HEK293 (cell line): ENCODE results near the gene PMEL.

ENCODE experiments used
- FEZF1 ChIP-seq: fragments of 450-650 bp; formaldehyde crosslinking; IDR thresholded peaks from 2 replicates; pipeline ENCODE4 v1.5.1; 2016; ENCODE audit warnings: missing biosample characterization, missing genetic modification characterization
- GLIS1 ChIP-seq: fragments of 450-650 bp; formaldehyde crosslinking; IDR thresholded peaks from 2 replicates; pipeline ENCODE4 v1.5.1; 2016; ENCODE audit warnings: missing biosample characterization, missing genetic modification characterization
- MEIS1 ChIP-seq: sonication (generic); formaldehyde crosslinking; IDR thresholded peaks from 2 replicates; pipeline ENCODE4 v1.8.1; 2022; ENCODE audit warnings: missing genetic modification reagents, mild to moderate bottlenecking, borderline replicate concordance
- PBX3 ChIP-seq: sonication (generic); formaldehyde crosslinking; IDR thresholded peaks from 2 replicates; pipeline ENCODE4 v1.8.1; 2022; ENCODE audit warnings: mild to moderate bottlenecking, moderate library complexity, missing genetic modification reagents
- PRDM6 ChIP-seq: fragments of 450-650 bp; formaldehyde crosslinking; IDR thresholded peaks from 2 replicates; pipeline ENCODE4 v1.5.1; 2017; ENCODE audit warnings: missing biosample characterization, missing genetic modification characterization
- SP3 ChIP-seq: fragments of 450-650 bp; formaldehyde crosslinking; IDR thresholded peaks from 2 replicates; pipeline ENCODE4 v1.5.1; 2016; ENCODE audit warnings: missing biosample characterization, missing genetic modification characterization
- TCF7L2 ChIP-seq: IDR thresholded peaks from 2 replicates; pipeline ENCODE4 v1.6.1; 2011; ENCODE audit warnings: low read depth, mild to moderate bottlenecking, inconsistent platforms, low read length, moderate library complexity, borderline replicate concordance
- WT1 ChIP-seq: fragments of 450-650 bp; formaldehyde crosslinking; IDR thresholded peaks from 2 replicates; pipeline ENCODE4 v1.5.1; 2016; ENCODE audit warnings: missing biosample characterization, missing genetic modification characterization
- ZBTB20 ChIP-seq: fragments of 450-650 bp; formaldehyde crosslinking; IDR thresholded peaks from 2 replicates; pipeline ENCODE4 v1.5.1; 2016; ENCODE audit warnings: missing biosample characterization, missing genetic modification characterization
- ZNF138 ChIP-seq: fragments of 450-650 bp; formaldehyde crosslinking; IDR thresholded peaks from 2 replicates; pipeline ENCODE4 v1.5.1; 2016; ENCODE audit warnings: missing biosample characterization, missing genetic modification characterization, borderline replicate concordance
- ZNF16 ChIP-seq: fragments of 450-650 bp; formaldehyde crosslinking; IDR thresholded peaks from 2 replicates; pipeline ENCODE4 v1.5.1; 2016; ENCODE audit warnings: low read depth, missing biosample characterization, missing genetic modification characterization
- ZNF248 ChIP-seq: fragments of 450-650 bp; formaldehyde crosslinking; IDR thresholded peaks from 2 replicates; pipeline ENCODE4 v1.5.1; 2017; ENCODE audit warnings: missing biosample characterization, missing genetic modification characterization
- ZNF335 ChIP-seq: fragments of 450-650 bp; formaldehyde crosslinking; conservative IDR thresholded peaks from 2 replicates; pipeline ENCODE4 v1.5.1; 2016; ENCODE audit warnings: missing biosample characterization, missing genetic modification characterization
- ZNF362 ChIP-seq: fragments of 450-650 bp; formaldehyde crosslinking; IDR thresholded peaks from 2 replicates; pipeline ENCODE4 v1.5.1; 2016; ENCODE audit warnings: missing biosample characterization, missing genetic modification characterization
- ZNF514 ChIP-seq: fragments of 450-650 bp; formaldehyde crosslinking; IDR thresholded peaks from 2 replicates; pipeline ENCODE4 v1.5.1; 2016; ENCODE audit warnings: missing biosample characterization, missing genetic modification characterization
- ZNF529 ChIP-seq: fragments of 450-650 bp; formaldehyde crosslinking; IDR thresholded peaks from 2 replicates; pipeline ENCODE4 v1.5.1; 2017; ENCODE audit warnings: missing genetic modification characterization, missing biosample characterization; ENCODE audit not compliant: insufficient replicate concordance
- ZNF548 ChIP-seq: fragments of 450-650 bp; formaldehyde crosslinking; IDR thresholded peaks from 2 replicates; pipeline ENCODE4 v1.5.1; 2016; ENCODE audit warnings: missing biosample characterization, missing genetic modification characterization
- ZNF560 ChIP-seq: fragments of 450-650 bp; formaldehyde crosslinking; IDR thresholded peaks from 2 replicates; pipeline ENCODE4 v1.5.1; 2017; ENCODE audit warnings: missing biosample characterization, missing genetic modification characterization, borderline replicate concordance
- ZNF670 ChIP-seq: fragments of 450-650 bp; formaldehyde crosslinking; IDR thresholded peaks from 2 replicates; pipeline ENCODE4 v1.5.1; 2016; ENCODE audit warnings: missing biosample characterization, missing genetic modification characterization, low read depth
- ZNF837 ChIP-seq: fragments of 450-650 bp; formaldehyde crosslinking; IDR thresholded peaks from 2 replicates; pipeline ENCODE4 v1.5.1; 2016; ENCODE audit warnings: missing biosample characterization, missing genetic modification characterization
- ZSCAN30 ChIP-seq: fragments of 450-650 bp; IDR thresholded peaks from 2 replicates; pipeline ENCODE4 v1.5.1; 2018; ENCODE audit warnings: missing biosample characterization, mild to moderate bottlenecking, missing genetic modification characterization, moderate library complexity
- TF ChIP-seq, protein P1 (sequence below): fragments of 450-650 bp; formaldehyde crosslinking; IDR thresholded peaks from 2 replicates; pipeline ENCODE4 v1.5.1; 2017; ENCODE audit warnings: missing biosample characterization, missing genetic modification characterization
- TF ChIP-seq, protein P2 (sequence below): fragments of 450-650 bp; formaldehyde crosslinking; IDR thresholded peaks from 2 replicates; pipeline ENCODE4 v1.5.1; 2016; ENCODE audit warnings: missing biosample characterization, missing genetic modification characterization
- TF ChIP-seq, protein P3 (sequence below): fragments of 450-650 bp; formaldehyde crosslinking; IDR thresholded peaks from 2 replicates; pipeline ENCODE4 v1.5.1; 2016; ENCODE audit warnings: missing biosample characterization, missing genetic modification characterization
- TF ChIP-seq, protein P4 (sequence below): fragments of 450-650 bp; formaldehyde crosslinking; IDR thresholded peaks from 2 replicates; pipeline ENCODE4 v1.5.1; 2016; ENCODE audit warnings: missing biosample characterization, missing genetic modification characterization

The PMEL gene

GRCh38 chr12:55955800-55956508 lies 9.9 kb downstream of the PMEL start (continued):
- TF ChIP-seq, protein P1, sequence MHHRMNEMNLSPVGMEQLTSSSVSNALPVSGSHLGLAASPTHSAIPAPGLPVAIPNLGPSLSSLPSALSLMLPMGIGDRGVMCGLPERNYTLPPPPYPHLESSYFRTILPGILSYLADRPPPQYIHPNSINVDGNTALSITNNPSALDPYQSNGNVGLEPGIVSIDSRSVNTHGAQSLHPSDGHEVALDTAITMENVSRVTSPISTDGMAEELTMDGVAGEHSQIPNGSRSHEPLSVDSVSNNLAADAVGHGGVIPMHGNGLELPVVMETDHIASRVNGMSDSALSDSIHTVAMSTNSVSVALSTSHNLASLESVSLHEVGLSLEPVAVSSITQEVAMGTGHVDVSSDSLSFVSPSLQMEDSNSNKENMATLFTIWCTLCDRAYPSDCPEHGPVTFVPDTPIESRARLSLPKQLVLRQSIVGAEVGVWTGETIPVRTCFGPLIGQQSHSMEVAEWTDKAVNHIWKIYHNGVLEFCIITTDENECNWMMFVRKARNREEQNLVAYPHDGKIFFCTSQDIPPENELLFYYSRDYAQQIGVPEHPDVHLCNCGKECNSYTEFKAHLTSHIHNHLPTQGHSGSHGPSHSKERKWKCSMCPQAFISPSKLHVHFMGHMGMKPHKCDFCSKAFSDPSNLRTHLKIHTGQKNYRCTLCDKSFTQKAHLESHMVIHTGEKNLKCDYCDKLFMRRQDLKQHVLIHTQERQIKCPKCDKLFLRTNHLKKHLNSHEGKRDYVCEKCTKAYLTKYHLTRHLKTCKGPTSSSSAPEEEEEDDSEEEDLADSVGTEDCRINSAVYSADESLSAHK (tag by site-specific recombination), result no peak
- TF ChIP-seq, protein P2, sequence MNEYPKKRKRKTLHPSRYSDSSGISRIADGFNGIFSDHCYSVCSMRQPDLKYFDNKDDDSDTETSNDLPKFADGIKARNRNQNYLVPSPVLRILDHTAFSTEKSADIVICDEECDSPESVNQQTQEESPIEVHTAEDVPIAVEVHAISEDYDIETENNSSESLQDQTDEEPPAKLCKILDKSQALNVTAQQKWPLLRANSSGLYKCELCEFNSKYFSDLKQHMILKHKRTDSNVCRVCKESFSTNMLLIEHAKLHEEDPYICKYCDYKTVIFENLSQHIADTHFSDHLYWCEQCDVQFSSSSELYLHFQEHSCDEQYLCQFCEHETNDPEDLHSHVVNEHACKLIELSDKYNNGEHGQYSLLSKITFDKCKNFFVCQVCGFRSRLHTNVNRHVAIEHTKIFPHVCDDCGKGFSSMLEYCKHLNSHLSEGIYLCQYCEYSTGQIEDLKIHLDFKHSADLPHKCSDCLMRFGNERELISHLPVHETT (tag by site-specific recombination), result no peak
- TF ChIP-seq ZNF248 (tag by site-specific recombination) (no peak), ZNF560 (tag by site-specific recombination) (no peak), TCF7L2 (no peak), ZNF16 (tag by site-specific recombination) (no peak), PBX3 (CRISPR knock-in tag) (no peak), ZNF362 (tag by site-specific recombination) (peak; percentile 82), ZNF335 (tag by site-specific recombination) (no peak), WT1 (tag by site-specific recombination) (no peak), ZNF670 (no peak), ZNF548 (no peak), ZNF138 (tag by site-specific recombination) (no peak), ZNF514 (tag by site-specific recombination) (no peak), PRDM6 (tag by site-specific recombination) (no peak), ZSCAN30 (tag by site-specific recombination) (no peak), GLIS1 (tag by site-specific recombination) (peak; percentile 61), ZNF837 (tag by site-specific recombination) (no peak), ZBTB20 (tag by site-specific recombination) (0 out of 2 replicates have a peak, but pooled peaks have one; percentile 25), ZNF529 (tag by site-specific recombination) (no peak), FEZF1 (tag by site-specific recombination) (no peak), MEIS1 (no peak), SP3 (no peak)
- TF ChIP-seq, protein P3, sequence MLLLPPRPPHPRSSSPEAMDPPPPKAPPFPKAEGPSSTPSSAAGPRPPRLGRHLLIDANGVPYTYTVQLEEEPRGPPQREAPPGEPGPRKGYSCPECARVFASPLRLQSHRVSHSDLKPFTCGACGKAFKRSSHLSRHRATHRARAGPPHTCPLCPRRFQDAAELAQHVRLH (tag by site-specific recombination), result no peak
- TF ChIP-seq, protein P4, sequence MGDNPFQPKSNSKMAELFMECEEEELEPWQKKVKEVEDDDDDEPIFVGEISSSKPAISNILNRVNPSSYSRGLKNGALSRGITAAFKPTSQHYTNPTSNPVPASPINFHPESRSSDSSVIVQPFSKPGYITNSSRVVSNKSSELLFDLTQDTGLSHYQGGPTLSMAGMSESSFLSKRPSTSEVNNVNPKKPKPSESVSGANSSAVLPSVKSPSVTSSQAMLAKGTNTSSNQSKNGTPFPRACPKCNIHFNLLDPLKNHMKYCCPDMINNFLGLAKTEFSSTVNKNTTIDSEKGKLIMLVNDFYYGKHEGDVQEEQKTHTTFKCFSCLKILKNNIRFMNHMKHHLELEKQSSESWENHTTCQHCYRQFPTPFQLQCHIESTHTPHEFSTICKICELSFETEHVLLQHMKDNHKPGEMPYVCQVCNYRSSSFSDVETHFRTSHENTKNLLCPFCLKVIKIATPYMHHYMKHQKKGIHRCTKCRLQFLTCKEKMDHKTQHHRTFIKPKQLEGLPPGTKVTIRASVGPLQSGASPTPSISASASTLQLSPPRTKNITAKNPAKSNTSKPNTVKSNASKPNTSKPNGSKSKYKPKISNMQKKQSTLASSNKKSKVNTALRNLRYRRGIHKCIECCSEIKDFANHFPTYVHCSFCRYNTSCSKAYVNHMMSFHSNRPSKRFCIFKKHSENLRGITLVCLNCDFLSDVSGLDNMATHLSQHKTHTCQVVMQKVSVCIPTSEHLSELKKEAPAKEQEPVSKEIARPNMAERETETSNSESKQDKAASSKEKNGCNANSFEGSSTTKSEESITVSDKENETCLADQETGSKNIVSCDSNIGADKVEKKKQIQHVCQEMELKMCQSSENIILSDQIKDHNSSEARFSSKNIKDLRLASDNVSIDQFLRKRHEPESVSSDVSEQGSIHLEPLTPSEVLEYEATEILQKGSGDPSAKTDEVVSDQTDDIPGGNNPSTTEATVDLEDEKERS (tag by site-specific recombination), result no peak
